HG03469 (cell line): ENCODE measurements around the gene LRRTM4.

Experiments
- ATAC-seq: cut with Tn5 transposase; IDR thresholded peaks from one replicate; pipeline ENCODE4 v1.9.1; 2021; ENCODE audit warnings: mild to moderate bottlenecking, moderate library complexity, moderate number of reproducible peaks; ENCODE audit not compliant: unreplicated experiment

The LRRTM4 gene

DNA sequence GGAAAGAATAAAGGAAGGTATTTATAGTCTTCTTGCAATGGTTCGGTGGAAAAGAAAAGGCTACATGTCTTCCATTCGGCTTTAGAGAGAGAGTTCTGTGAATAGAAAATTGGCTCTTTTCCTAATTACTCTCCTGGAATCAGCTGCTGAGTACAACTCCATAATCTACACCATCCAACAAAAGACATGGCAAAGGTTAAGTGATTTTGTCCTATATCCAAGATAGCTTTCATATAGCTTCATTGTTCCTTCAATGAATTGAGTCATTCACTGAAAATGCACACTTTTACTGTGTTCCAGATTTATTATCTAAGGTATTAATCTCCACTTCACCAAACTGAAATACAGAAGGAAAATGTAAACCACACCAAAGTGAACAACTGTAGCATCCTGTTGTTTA, 514.5 kb downstream of the LRRTM4 start:
- ATAC-seq: no peak

DNA sequence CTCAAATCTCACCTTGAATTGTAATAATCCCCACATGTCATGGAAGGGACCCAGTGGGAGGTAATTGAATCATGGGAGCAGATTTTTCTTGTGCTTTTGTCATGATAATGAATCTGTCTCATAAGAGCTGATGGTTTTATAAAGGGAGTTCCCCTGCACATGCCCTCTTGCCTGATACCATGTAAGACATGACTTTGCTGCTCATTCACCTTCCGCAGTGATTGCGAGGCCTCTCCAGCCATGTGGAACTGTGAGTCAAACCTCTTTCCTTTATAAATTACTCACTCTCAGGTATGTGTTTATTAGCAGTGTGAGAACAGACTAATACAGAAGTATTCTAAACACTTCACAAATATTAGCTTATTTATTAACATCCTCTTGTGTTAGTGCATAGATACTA, 516.7 kb downstream of the LRRTM4 start:
- ATAC-seq: no peak

DNA sequence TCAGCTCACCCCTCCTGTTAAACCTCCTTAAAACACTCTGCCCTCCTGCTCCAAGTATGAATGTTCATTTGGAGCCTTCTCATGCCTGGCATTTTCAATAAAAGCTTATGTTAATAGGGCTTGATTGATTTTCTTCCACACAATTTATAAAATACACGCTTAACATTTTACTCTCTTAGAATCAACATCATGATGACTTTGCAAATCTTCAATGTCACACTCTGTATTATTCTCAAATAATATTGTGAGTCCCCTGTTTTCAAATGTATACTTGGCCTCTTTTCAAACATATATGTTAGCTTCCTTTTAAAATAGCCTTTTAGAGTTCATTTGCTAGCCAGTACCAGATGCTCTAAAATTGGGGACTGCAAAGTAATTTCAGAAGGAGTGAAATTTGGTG, 520.3 kb downstream of the LRRTM4 start:
- no peak for ATAC-seq

DNA sequence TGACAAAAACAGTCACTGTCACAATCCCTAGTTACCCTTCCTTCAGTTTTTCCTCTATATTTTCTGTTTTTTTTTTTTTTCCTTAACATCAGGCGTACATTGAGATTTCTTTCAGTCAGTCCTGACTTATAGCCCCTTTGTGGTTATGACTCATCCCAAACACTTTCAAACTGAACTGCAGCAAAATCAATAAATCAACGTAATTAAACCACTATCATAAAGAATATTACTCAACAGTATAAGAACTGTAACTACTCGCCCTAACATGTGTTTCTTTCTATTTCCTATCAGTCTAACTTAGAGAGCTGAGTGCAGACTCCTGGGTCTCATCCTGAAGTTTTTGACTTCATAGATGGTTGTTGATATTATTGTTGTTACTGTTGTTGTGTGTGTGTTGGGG, 523.5 kb downstream of the LRRTM4 start:
- no peak for ATAC-seq

- no peak for ATAC-seq
Measured at GRCh38 chr2:76998152-76998551, 524.0 kb downstream of the LRRTM4 start.

- no peak for ATAC-seq
Measured at GRCh38 chr2:76997296-76997695, 524.9 kb downstream of the LRRTM4 start.

- no peak for ATAC-seq
Measured at GRCh38 chr2:76985387-76986136, 536.6 kb downstream of the LRRTM4 start.

DNA sequence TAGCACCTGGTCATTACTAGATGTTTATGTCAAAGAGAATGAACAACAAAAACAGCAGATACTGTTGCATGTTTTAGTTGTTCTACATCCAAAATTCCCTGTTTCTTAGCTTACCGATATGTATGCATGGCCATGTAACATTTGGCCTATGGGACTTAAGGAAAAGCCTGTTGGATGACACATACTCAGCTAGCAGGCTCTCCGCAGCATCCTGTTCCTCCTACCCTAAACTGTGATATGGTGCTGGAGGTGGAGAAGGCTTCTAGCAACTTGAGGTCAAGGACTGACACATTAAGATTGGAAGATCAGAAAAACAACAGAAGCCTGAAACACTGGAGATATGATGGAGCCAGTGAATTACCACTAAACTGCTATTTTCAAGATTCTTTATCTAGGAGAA, 537.8 kb downstream of the LRRTM4 start:
- no peak for ATAC-seq

DNA sequence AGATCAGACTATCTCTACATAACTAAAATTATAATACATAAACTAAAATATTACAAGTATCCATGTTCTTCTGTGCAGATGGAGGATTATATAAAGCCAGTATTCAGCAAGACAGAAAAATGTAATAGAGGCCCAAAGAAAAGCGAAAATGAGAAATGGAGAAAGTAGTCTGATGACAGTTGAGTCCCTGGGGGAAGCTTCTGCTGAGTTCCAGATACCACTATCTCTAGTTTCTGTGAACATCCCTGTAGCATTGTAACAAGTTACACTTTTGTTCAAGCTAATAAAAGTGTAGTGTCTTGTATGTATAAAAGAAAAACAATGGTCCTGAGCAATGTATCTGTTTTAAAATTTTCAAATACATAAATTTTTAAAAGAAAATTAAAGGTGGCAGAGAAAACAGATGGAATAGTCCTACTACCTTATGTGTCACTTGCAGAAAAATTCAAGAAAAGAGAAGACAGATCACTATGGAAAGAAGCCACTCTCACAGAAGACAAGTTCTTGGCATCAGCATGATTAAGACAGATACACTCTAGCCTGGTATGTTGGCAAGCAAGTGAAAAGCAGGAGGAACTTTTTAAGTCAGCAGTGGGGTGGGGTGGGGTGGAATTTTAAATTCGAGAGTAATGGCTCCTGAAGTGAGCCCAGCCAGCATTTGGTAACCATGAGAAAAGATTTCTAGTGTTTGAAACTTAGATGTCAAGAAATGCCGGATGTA, 541.9 kb downstream of the LRRTM4 start:
- ATAC-seq: no peak

GRCh38 chr2:76977846-76978727, 544.1 kb downstream of the LRRTM4 start:
- no peak for ATAC-seq

- no peak for ATAC-seq
Measured at GRCh38 chr2:76975752-76976151, 546.4 kb downstream of the LRRTM4 start.

DNA sequence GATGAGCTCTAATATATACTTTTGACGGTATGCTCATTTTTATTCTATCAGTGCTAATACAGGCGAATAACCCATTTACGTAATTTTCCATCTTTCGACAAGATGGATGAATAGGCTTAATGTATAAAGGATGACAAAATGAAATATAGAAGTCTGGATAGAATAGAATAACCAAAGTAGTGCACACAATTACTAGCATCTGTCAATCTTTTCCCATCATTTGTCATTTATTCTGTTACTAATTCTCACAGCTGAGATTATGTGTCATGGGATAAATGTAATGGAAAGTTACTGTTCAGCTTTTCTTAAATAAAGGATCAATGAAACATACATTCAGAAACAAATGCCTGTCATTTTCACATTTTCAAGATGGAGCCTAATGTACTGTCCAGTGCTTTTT, 548.6 kb downstream of the LRRTM4 start:
- ATAC-seq: no peak

DNA sequence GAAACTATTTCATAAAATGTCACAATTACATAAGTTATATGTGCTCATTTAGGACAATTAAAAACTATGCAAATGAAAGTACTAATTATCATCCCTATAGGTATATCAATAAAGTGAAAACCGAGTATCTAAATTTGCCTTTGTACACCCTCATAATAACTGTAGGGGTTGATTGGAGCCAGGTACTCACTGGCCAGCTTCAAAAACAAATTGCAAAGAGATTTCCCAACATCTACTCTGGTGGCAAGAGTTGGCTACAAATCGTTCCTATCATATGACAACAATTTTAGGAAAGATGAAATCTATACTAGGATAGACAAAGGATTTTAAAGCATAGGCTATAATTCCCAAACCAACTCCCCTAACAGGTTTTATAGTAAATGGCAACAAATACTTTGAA, 556.4 kb downstream of the LRRTM4 start:
- no peak for ATAC-seq

GRCh38 chr2:76958749-76959148, 563.4 kb downstream of the LRRTM4 start:
- no peak for ATAC-seq

- peak; percentile 75 for ATAC-seq
Measured at GRCh38 chr2:76953733-76954347, 568.3 kb downstream of the LRRTM4 start.

- ATAC-seq: no peak
Measured at GRCh38 chr2:76946631-76947145, 575.5 kb downstream of the LRRTM4 start.

DNA sequence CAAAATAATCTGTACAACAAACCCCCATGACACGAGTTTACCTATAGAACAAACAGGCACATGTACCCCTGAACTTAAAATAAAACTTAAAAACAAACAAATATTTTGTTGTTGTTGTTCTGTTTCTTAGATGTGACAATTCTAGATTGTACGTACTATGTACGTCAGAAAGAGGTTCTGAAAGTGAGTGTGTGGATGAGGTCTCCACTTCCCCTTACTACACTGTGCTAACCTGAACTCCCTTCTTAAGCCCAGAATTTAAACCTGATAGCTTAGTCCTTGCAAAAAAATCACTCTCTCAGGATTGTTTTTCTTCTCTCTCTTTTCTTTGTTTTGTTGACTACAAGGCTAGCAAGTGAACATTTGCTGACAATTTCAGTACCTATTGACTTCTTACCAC, 581.6 kb downstream of the LRRTM4 start:
- ATAC-seq: no peak

DNA sequence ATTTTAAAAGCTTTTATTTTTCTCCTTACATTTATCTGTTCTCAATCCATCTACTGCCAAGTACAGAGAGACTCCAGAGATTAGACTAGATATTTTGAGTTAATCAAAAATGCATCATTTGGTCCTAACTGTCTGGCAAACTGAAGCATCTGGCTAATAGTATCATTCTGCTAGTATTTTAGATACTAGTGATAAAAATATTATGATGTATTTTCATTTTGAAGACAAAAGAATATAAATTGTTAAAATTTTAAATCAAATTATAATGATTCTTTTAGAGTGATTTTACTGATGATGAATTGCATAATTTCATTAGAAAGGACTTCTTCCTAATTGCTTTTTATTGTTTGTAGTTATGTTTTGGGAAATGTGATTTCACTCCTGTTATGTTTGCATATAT, 584.0 kb downstream of the LRRTM4 start:
- no peak for ATAC-seq

DNA sequence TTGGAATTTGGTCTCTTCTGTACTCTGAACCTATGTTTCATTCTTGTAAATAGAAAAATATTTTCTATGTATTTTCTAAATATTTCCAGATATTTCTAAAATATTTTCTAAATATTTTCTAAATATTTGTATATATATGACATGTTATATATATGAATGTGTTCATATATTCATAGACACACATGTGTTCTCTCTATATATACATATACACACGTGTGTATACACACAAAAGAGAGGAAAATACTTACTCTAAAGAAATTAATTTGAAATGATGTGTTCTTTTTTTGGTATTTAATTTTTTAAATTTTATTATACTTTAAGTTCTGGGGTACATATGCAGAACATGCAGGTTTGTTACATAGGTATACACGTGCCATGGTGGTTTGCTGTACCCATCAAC, 589.6 kb downstream of the LRRTM4 start:
- ATAC-seq: no peak

DNA sequence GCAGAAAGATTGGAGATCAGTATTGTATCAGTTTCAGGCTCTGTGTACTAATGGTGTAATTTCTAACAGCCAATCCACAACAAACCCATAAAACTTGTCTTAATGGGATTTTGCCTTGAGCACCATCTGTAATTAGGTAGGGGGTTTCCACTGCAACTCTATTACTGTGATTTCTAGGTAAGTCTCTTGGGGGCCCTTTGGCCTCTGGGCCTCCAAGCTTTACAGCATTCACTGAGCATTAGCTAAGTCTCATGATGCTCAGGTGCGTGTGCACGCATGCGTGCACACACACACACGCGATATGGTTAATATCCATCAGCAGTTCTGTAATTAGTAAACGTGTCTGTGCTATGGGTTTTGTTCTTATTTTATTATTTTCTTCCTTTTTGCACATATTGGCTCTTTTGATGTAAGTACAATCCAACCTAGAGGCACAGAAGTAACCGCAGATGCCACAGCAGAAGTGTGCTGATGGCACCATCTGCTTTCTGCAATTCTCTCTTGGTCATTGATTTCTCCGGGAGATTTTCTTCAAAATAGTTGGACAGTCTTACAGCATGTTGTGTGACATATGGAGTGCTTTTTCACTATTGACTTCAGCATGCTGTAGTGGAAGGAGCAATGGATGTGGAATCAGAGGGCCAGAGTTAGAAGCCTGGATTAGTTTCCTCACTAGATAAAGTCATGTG, 592.0 kb downstream of the LRRTM4 start:
- no peak for ATAC-seq
